NCI-H2029 (cell line): ENCODE results near the gene CWC22.
"Not testable (repeated sequence)": the region's sequence is repeated elsewhere in the genome, so short reads cannot be mapped to it uniquely, and the experiment has no call there.

Experiments
- DNase-seq: peaks from one replicate; lab custom pipeline; 2025; lab: John Stamatoyannopoulos, UW

CWC22 gene

DNA sequence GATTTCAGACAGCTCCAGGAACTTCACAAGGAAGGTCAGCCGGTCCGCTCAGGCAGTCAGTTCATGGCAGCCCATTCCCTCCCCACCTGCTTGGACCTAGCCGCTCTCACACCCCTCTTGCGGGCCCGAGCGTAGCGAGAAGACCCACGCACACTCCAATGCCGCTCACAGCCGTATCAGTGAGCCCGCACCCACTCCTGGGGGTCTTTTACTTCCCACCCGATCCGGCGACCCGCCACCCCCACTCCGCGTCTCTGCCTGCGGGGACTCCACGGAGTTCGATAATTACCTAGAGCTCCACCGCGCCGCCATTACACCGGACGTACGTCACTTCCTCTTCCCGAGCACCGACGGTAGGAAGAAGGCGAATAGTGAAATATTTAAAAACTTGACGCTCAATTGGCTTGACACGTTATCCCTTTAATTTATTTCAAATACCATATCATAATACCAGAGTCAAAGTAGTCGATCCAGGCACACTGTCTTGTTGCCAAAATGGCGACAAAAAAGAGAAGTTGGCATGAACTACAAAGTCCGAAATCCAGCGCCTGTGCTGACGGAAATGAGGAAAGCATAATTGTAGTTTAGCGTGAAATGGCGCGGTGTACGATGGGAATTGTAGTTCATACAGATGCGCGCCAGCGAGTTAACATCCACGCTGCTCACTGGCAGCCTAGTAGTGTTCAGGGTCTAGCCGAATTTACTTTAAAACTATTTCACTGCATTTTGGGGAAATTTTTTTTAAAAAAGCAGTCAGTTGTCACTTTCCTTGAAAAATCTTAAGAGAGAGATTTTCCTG is at the start of gene CWC22:
Gene CWC22 (minus strand): TSS at position 517 of the 799 bp plus-strand sequence. CDS start 13,956 bp downstream, outside the sequence.
- peak; percentile 90 for DNase-seq

DNA sequence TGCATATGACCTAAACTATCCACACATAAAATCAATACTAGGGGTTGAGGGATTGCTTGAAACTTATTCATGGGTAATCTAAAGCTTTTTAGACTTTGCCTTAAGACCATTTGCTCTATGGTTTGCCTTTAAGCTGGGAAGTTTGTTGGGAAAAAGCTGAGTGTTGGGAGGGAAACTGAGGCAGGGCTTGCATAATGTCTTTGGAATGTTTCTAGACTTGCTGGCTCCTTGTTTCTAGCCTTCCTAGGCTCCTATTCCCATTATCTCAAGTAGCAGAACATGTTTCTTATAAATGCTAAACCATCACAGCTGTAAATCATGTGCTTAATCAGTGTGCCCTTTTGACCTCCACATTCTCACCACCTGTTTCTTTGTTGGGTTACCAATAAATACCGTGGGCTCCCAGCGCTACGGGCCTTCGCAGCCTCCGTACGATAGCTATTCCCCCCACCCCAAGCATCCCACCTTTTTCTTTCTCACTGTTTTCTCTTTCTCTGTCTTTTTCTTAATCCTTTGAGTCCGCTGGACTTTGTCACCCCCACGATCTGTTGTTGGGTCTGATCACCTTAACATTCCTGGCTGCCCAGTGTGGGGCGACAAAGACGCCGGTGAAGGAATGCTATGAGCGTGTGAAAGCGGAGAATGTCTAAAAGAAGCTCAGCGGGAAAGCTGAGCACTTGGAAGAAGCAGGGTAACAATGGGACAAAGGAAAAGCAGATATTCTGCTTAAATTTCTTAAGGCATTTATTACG is 49.4 kb upstream of the CWC22 start:
- DNase-seq = no peak

DNA sequence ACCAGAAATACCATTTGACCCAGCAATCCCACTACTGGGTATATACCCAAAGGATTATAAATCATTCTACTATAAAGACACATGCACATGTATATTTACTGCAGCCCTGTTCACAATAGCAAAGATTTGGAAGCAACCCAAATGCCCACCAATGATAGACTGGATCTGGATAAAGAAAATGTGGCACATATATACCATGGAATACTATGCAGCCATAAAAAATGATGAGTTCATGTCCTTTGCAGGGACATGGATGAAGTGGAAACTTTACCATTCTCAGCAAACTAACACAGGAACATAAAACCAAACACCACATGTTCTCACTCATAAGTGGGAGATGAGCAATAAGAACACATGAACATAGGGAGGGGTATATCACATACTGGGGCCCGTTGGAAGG is 47.5 kb upstream of the CWC22 start:
- DNase-seq = not testable (repeated sequence)

DNA sequence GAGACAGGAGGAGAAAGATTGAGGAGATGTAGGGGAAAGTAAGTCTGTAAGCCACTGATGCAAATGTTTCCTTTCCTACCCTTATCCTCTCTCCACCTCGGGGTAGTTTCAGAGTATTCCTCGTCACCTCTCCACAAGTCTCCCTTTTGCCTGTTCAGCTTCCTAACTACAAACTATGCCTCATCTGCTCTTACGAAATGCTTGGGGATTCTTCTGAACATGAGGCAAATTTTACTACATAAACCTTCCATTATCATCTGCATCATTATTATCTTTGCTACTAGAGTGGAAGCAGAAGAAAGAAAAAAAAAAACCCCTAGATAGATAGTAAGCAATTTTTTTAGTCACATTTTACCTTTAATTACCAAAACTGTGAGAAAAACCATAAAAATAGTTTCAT is 43.1 kb upstream of the CWC22 start:
- DNase-seq = no peak

DNA sequence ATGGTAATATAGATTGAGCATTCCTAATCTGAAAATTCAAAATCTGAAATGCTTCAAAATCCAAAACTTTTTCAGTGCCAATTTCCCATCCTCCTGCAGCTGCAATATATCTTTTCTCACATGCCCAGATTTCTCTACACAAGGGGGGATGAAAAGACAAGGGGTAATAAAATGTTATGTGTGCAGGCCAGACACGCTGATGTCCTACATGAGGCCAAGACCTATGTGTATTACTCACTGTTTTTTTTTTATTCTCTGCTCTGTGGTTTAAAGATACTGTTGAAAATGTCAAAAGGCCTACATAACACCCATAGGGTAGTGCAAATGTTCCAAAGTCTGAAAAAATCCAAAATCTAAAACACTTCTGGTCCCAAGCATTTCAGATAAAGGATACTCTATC is 41.2 kb upstream of the CWC22 start:
- no peak for DNase-seq

DNA sequence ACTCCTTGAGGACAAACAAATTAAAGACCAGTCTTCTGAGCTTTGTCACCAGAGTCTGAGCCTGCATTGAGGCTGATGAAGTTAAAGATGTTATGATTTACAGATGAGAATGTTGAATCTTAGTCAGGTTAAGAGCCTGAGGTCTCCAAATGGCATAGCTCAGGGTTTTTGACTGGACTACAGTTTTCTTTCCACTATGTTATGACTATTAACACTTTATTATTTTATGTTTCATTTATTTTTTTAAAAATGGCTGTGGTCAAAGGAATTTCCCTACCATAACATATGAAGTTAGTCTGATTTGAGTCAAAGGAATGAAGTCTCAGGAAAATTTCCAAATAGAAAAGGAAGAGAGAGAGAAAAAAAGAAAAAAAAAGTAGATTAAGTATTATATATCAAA is 39.7 kb upstream of the CWC22 start:
- no peak for DNase-seq

DNA sequence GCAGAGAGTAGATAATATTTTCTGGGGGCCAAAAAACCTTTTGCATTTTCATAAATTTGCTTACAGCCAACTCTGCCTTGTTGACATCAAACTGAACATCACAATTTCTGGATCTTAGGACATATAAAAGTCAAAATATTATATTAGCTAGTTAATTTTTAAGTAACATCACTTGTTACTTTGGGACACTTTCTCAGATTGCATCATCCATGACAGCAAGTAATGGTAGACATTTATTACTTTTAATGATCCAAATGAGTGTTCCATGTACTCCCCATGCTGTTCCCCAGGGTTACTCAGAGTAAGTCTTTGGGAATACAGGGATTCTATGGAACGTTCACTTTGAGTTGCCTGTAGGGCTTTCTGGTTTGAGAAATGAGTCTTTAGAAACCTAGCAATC is 39.1 kb upstream of the CWC22 start:
- no peak for DNase-seq

DNA sequence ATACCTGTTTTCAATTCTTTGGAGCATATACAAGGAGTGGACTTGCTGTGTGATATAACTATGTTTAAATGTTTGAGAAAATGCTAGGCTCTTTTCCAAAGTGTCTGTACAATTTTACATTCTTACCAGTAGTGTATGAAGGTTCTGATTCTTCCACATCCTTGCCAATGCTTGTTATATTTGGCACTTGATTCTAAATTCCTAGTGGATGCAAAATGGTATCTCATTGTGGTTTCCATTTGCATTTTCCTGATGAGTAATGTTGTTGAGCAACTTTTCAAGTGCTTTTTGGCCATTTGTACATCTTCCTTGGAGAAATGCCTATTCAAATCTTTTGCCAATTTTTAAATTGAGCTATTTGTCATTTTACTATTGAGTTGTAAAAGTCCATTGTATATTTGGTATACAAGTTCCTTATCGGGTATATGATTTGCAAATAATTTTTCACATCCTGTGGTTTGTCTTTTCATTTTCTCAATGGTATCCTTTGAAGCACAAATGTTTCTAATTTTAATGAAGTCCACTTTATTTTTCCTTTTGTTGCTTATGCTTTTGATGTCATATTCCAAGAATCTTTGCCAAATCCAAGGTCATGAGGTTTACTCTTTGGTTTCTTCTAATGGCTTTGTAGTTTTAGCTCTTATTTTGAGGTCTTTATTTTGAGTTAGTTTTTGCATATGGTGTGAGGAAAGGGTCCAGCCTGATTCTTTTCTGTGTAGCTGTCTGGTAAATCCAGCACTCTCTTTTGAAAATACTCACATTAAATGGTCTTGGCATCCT is 33.2 kb upstream of the CWC22 start:
- no peak for DNase-seq

DNA sequence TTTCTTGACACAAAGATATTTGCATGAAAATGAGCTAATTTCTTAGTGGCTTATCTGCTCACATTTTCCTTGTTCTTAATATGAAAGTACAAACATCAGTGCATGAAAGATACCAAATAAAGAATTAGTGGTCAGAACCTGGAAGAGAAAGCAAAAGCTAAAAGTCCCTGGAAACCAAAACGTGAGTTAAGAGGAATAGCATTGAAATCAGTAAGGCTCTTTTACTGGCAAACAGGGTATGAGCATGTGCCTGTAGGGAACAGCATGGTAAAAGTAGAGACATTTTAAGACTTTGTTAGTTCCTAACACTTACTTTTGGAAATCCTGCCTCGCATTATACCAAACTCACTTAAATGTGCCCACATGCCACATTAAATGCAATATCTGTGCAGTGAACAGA is 31.9 kb upstream of the CWC22 start:
- no peak for DNase-seq

DNA sequence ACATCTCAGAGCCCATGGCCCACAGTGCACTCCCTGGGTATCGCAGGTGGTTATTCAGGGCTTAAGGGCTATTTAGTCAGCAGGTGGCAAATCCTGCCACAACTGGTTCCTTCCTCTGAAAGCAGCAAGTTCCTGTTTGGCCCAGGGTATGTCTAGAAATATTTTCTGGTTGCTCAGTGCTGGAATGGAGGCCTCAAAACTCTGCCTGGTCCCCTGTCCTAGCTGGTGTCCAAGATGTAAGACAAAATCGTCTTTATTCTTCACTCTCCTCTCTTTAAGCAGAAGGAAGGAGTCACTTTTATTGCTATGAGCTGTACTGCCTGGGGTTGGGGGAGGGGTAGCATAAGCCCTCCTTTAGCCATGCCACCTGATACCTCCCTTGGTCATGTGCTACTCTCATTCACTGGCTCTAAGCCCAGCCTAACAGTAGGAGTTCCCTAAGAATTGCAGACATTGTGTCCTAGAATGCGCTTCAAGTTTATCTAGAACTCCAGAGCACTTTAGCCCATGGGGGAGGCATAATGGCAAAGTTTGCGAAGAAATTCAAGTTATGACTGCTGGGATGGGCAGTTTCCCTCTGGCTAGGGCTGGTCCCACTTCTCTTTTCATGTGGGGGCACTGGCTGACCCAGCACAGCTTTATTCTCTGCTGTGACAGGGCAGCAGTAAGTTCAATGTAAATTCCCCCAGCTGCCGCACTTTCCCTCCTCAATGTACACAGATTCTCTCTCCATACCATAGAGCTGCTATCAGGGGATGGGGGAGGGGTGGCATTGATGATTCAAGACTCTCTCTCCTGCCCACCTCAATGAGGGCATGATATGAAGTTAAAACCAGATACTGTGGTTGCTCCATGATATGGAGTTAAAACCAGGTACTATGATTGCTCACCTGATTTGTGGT is 27.1 kb upstream of the CWC22 start:
- peak; percentile 90 for DNase-seq

DNA sequence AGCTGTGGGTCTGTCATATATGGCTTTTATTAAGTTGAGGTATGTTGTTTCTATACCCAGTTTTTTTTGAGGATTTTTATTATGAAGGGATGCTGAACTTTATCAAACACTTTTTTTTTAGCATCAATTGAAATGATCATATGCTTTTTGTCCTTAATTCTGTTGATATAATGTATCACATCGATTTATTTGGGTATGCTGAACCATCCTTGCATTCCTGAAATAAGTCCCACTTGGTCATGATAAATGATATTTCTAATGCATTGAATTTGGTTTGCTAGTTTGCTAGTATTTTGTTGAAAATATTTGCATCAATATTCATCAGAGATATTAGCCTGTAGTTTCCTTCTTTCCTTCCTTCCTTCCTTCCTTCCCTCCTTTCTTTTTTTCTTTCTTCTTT is 22.5 kb upstream of the CWC22 start:
- no peak for DNase-seq

DNA sequence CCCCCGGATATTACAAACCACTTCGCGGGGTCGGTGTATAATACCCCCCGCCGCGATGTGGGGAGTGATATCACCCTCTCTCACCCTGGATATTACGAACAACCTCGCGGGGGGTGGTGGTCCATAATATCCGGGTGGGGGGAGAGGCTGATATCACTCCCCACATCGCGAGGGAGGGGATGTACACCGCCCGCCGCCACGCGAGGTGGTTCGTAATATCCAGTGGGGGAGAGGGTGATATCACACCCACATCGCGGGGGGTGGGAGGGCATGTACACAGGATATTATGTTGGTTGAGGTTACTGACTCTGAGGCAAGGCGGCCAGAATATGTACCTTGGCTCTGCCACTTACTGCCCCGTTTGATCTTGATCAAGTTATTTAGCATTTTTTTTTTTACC is 14.8 kb upstream of the CWC22 start:
- no peak for DNase-seq

DNA sequence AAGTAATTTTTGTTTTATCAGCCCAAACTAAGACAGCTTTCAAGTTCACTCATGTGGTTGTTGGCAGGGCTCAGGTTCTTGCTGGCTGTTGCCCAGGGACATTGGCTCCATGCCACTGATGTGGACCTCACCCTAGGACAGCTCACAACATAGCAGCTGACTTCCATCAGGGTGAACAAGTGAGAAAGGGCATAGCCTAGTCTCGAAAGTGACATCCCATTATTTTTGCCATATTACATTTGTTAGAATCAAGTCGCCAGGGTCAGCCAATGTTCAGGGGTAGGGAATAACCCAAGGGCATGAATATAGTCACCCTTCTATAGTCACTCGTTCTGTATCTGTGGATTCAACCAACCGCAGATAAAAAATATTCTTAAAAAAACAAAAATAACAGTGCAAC is 10.7 kb upstream of the CWC22 start:
- peak; percentile 33 for DNase-seq

DNA sequence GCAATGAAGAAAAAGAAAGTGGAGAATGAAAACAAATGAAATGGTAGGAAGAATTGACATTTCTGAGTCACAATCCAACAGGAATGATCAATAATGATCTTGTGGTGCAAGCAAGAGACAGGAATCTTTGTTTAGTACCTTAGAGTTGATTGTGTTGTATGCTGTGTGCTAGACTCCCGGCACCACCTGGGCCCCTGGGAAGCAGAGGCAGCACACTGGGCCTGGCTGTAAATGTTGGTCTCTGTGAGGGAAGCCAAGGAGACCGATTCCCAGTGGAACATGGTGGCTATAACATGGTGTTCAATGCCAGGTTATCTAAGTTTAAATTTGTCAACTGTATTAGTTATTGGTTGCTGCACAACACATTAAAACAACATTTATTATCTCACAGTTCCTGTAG is 9.8 kb upstream of the CWC22 start:
- DNase-seq = no peak

DNA sequence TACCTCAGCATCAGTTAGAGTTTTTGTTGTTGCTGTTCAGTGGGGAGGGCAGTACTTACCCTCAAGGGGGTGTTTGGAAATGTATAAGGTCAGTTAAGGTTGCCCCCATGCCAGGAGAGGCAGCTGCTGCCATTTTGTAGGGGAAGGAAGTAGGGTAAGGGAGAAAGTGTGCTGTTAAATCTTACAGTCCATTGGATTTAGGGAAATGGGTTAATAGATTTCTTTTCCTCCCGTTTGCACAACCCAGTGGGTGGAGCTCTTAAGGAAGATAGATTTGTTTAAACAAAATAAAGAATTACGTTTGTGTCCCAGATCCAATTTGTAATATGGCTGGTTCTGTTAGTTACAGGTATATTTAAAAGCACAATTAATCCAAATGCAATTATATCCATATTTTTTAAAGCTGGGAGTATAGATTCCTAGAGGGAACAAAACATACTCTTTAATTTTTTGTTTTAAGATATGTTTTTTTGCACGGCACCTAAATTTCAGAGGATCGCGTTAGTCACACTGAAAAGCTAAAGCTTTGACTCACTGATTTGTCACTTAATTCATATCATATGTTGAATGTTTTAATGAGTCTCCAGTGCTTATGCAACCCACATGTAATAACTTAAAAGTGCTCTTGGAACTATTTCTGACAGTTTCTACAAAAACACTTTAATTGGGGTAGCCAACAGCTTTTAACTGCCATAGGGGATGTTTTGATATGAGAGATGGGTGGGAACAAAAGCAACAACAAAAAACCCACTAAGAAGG is 9.0 kb upstream of the CWC22 start:
- no peak for DNase-seq

DNA sequence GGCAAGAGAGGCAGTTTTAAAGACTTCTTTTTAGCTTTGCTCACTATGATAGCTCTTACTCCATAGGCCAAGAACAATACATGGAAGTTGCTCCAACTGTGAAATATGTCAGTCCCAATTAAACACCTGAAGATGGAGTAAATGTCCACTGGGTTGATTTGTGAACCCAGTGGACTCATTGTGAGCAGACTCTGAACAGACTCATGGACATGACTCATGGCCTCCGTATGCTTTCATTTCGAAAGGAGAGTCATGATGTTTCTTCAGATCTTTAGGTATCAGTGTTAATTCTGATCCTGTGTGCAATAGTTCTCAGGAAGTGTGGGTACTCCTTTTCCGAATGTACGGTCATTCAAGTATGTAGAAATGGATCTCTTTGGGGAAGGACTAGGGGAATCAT is 5.4 kb upstream of the CWC22 start:
- no peak for DNase-seq

DNA sequence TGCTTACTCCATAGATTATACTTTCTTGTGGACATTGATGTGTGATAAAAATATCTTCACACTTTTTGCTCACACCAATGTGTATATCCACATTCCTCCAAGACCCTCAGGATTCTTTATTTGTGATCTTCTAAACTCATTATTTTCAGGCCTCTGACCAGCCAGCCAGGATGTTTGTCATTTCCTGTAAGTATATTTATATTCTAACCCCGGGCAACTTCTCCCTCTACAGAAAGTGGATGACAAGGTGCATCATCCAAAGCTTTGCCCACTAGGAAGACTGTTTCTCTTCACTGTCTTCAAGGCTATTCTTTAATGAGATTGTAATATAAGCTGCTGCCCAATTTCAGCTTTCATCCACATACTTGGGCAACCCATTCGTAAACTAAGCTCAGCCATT is 3.6 kb upstream of the CWC22 start:
- no peak for DNase-seq

DNA sequence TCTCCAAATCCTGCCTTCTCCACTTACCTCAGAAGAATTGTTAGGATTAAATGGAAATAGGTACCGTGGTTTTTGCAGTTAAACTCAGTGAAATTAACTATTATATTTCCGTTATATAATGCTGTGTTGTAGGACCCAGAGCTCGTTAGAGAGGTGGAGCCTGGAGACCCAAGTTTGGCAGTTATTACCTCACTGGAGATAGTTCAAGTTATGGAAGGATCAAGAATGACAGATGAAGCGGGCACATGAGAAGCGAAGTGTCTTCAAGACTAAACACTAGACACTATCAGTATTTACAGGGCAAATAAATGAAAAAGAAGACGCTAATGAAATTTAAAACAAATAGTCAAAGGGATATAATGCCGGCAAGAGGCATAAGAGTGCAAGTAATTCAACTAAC is 866 bp downstream of the CWC22 start:
- DNase-seq = no peak

DNA sequence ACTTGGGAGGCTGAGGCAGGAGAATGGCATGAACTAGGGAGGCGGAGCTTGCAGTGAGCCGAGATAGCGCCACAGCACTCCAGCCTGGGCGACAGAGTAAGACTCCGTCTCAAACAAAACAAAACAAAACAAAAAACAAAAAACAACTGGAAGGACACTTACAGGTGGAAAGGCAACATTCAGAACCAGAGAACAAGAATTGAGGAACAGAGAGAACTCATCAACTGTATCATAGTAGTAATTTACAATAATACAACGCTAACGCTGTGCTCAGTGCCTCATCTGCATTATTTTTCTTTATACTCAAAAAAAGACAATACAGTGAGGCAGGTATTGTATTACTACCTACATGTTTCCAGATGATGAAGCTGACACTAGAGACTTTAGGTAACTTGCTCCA is 1.6 kb downstream of the CWC22 start:
- DNase-seq = not testable (repeated sequence)

DNA sequence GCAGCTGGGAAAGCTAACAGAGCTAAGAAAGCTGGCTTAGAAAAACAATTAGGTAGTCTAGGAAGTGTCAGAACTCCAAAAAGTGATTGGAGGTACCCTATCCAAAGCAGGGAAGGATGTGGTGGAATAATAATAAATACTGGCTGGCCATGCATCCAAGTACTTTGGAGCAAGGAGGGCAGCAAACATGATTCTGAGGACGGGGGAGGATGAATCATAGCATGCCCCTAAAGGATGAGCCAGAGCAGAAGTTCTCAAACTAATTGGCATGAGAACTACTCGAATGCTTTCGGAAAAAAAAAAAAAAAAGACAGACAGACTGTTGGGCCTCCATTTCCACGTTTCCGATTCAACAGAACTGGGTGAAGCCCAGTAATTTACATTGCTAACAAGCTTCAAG is 2.4 kb downstream of the CWC22 start:
- DNase-seq = no peak

DNA sequence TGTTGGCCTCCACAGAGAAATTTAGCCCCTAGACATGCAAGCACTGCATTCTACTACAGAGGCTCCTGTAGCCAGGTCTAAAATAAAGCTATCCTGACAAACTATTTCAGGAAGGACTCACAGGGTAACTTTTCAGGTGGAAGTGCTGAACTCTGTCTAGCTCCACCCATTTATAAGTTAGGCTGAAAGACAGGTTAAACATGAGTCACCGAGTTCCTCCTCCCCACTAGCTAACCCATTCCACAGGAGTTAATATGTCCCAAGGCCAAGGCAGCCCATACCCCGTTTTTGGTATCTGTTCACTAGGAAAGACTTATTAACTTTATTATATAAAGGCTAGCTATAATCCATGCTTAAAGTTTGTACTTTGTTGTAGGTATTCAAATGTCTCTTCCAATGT is 3.5 kb downstream of the CWC22 start:
- DNase-seq = no peak
